GM18868 (cell line): ENCODE measurements around the gene ELAC1.

Source experiments
- ATAC-seq: cut with Tn5 transposase; IDR thresholded peaks from one replicate; pipeline ENCODE4 v1.9.1; 2021; ENCODE audit warnings: mild to moderate bottlenecking, moderate library complexity; ENCODE audit not compliant: unreplicated experiment

Gene ELAC1

GRCh38 chr18:51017140-51017879, 49.5 kb downstream of the ELAC1 start:
- ATAC-seq = no peak

GRCh38 chr18:51020536-51020935, 52.7 kb downstream of the ELAC1 start:
- no peak for ATAC-seq

DNA sequence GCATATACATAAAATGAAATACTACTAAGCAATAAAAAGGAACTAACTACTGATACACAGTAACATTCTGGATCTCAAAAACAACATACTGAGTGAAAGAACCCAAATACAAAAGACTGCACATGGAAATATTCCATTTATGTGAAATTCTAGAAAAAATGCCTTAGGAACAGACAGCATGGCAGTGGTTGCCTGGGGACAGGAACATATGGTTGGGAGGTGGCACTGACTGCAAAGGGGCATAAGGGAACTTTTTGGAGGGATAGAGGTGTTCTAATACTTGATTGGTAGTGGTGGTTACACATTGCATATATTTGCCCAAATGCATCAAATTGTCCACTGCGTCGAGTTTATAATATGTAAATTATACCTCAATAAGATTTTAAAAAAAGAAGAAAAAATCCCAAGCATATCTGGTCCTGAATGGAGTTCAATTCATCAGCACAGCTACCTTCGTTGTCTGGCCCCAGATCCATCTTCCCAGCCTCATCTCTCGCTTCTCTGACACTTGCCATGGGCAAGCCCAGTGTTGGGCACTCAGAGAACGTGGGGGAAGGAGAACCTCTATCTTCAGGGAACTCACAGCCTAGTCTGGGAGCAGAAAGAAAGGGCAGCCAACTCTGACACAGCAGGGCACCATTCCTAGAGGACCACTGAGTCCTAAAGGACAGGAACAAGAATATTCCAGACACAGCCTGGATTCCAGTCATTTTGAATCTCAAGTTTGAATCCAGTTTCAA, 53.6 kb downstream of the ELAC1 start:
- ATAC-seq = no peak

DNA sequence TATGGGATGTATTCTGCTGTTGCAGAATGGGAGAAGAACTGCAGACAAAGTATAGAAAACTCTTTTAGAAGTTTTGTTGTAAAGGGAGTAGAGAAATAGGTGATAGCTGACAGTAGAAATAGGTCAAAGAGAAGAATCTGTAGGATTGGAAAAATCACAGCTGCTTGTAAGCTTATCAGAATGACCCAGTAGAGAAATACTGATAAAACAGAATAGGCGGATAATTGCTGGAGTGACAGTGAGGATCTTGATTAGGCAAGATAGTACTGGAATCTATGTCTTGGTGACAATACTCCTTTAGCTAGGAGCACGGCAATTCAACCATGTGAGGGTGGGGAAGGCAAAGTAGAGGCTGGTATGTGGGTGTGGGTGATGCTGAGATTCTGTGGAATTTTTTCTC, 57.7 kb downstream of the ELAC1 start:
- ATAC-seq = no peak

DNA sequence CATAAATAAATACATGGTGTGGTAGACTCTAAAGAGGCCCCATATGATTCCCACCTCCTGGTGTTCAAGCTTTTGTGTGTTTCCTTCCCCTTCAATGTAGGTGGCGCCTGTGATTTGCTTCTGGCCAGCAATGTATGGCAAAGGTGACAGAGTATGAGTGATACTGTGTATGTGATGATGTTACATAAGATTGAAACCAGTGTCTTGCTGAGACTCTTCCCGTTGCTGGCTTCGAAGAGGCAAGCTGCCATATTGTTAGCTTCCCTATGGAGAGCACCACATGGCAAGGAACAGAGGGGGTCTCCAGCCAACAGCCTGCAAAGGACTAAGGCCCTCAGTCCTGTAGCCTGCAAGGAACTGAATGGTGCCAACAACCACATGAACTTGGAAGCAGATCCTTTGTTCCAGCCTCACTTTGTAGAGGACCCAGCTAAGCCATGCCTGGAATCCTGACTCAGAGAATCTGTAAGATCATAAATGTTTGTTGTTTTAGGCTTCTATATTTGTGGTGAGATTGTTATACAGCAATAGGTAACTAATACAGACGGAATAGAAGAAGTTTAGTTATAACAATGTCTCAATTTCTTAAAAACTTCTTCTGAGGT, 60.5 kb downstream of the ELAC1 start:
- peak; percentile 25 for ATAC-seq

DNA sequence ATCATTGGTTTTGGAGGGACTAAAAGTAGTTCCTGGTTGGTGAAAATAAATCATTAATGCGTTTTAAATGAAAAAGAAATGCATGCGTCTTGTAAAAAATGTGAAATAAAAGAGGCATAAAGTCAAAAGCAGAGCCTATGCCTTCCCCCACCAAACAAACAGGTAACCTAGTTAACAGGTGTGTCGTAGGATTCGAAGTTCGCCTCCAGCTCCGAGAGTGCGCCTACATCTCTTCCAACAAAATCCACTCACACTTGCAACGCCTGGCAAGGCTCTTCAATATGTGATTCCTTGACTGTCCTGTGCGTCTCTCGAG, 61.5 kb downstream of the ELAC1 start:
- peak; percentile 8 for ATAC-seq

DNA sequence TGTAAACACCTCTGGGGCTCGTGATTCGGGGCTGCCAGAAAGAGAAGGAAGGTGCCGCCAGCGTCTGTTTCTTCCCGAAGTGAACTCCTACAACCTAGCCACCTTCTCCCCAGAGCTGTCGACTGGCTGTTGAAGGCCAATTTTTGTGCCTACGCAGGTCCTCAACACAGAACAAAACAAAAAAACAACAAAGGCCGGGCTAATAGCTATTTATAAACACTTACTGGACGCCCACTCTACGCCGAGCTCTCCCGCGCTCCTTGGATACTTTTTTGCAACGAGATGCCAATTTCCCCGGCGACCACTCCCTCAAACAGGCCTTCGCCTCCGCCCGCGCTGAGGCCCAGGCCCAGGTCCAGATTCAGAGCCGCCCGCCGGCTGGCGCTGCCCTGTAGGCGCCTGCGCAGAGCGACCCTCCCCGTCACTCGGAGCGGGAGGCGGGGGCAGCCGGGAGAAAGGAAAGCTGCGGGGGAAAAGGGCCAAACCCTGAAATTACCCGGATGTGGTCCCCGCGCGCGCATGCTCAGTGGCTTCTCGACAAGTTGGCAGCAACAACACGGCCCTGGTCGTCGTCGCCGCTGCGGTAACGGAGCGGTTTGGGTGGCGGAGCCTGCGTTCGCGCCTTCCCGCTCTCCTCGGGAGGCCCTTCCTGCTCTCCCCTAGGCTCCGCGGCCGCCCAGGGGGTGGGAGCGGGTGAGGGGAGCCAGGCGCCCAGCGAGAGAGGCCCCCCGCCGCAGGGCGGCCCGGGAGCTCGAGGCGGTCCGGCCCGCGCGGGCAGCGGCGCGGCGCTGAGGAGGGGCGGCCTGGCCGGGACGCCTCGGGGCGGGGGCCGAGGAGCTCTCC, 62.1 kb downstream of the ELAC1 start, which contains the start of gene SMAD4:
Gene SMAD4, plus strand, starts transcription at position 520 of the 843 bp plus-strand sequence. CDS start 16,834 bp downstream, outside the sequence.
- ATAC-seq = peak; percentile 77

GRCh38 chr18:51030537-51031258, 62.9 kb downstream of the ELAC1 start:
- peak; percentile 63 for ATAC-seq

DNA sequence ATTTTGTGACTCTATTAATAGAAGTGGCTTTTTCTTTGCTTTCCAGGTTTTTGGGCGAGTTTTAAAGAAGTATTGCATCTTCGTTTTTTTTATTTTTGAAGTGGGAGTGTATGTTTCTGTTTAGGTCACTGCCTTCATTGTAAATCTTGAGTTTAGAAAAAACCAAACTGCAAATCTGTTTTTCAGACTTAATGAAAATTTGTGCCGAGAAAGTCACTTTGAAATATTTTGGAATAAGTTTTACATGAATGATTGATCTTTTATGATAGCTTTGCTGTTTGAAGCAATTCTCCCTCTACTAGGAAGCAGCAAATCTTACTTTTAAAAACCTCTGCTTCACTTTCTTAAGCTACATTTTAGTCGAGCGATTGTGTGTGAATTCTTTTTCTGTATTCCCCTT, 64.4 kb downstream of the ELAC1 start:
- no peak for ATAC-seq

- no peak for ATAC-seq
Observed at GRCh38 chr18:51037230-51037629, 69.4 kb downstream of the ELAC1 start.
